Natural killer cell treated with Interleukin-12 subunit alpha and Interleukin-12 subunit beta and Interleukin-15 and Interleukin-18, amount 100 ng/mL, for 72 hours (primary cell): ENCODE data around the gene DIRAS2. TPM values are rescaled to one million over a fixed set of nuclear protein-coding genes. Genes with fewer than 3 reads are reported as not detected.

Experiments used
- ATAC-seq, 2 donors: fragments of 150-1000 bp; cut with Tn5 transposase in 1 of 2; sonication (Bioruptor Pico), chemical (Tn5 transposase) in 1 of 2; 2 replicates each; pipeline ENCODE4 v1.10.0; 2021
- DNase-seq: peaks from one replicate; pipeline ENCODE4 v3.0.0; 2022; ENCODE audit warnings: low spot score
- H3K27ac Mint-ChIP-seq, 2 donors: 1 replicate in 1 of 2; 2 replicates in 1 of 2; pipeline ENCODE4 v1.8.0; 2022; ENCODE audit warnings: mixed read lengths in 2 of 2, mild to moderate bottlenecking in 1 of 2, moderate library complexity in 1 of 2
- H3K27me3 Mint-ChIP-seq, 2 donors: 1 replicate in 1 of 2; 2 replicates in 1 of 2; pipeline ENCODE4 v1.8.0; 2022; ENCODE audit warnings: mixed read lengths in 2 of 2
- H3K36me3 Mint-ChIP-seq: one replicate; pipeline ENCODE4 v1.8.0; 2022; ENCODE audit warnings: mixed read lengths
- H3K4me1 Mint-ChIP-seq, 2 donors: 1 replicate in 1 of 2; 2 replicates in 1 of 2; pipeline ENCODE4 v1.8.0; 2022; ENCODE audit warnings: low read depth in 2 of 2, mixed read lengths in 2 of 2, mild to moderate bottlenecking in 1 of 2
- H3K4me3 Mint-ChIP-seq: one replicate; pipeline ENCODE4 v1.8.0; 2022; ENCODE audit warnings: mixed read lengths
- H3K9me3 Mint-ChIP-seq: 2 replicates; pipeline ENCODE4 v1.8.0; 2022; ENCODE audit warnings: mixed read lengths
- total RNA-seq, 2 donors: library from RNA; stranded (reverse); gene quantifications; one replicate each; pipeline ENCODE4 v1.2.3, GENCODE V29; 2022

The DIRAS2 gene
- total RNA-seq, 2 donors from 2014 or later: not detected

GRCh38 chr9:90641086-90641485 lies 1.5 kb downstream of the DIRAS2 start:
- Mint-ChIP-seq H3K4me1 (peaks cover 0 to 3% of the 10 kb centered on the region in 2 donors), H3K27me3 (peaks cover 43 to 47% of the 10 kb centered on the region in 2 donors), H3K4me3 (no peak overlapping the region), H3K9me3 (no peaks in the 10 kb centered on the region), H3K36me3 (no peaks in the 10 kb centered on the region), H3K27ac (no peak overlapping the region)
- ATAC-seq (no peak), DNase-seq (no peak)

GRCh38 chr9:90640361-90640760 lies 2.3 kb downstream of the DIRAS2 start:
- no peak for ATAC-seq
- Mint-ChIP-seq H3K36me3 (no peaks in the 10 kb centered on the region), H3K27ac (no peak overlapping the region), H3K27me3 (peaks cover 38 to 40% of the 10 kb centered on the region in 2 donors), H3K4me1 (peaks cover 0 to 3% of the 10 kb centered on the region in 2 donors), H3K4me3 (no peak overlapping the region), H3K9me3 (no peaks in the 10 kb centered on the region)
- no peak for DNase-seq

DNA sequence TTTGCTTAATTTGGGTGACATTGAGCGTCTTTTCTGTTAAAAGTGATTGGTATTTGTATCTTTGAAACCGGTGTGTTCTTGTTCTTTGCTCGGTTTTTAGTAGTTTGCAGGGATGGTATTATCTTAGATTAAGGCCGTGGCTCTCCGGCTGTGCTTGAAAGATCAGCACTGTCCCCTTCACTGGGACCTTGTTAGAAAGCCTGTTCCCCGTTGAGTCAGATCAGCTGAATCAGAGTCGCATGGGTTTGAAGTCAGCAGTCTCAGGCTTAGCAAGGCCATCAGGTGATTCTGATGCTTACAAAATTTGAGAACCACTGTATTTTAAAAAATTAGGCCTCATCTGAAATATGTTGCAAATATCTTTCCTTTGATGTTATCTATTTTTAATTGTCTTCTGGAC lies 5.0 kb downstream of the DIRAS2 start:
- Mint-ChIP-seq H3K27ac (no peak overlapping the region), H3K4me1 (peaks cover 0 to 3% of the 10 kb centered on the region in 2 donors), H3K9me3 (no peaks in the 10 kb centered on the region), H3K4me3 (no peak overlapping the region), H3K27me3 (peaks cover 22 to 26% of the 10 kb centered on the region in 2 donors), H3K36me3 (no peaks in the 10 kb centered on the region)
- ATAC-seq: no peak
- no peak for DNase-seq

DNA sequence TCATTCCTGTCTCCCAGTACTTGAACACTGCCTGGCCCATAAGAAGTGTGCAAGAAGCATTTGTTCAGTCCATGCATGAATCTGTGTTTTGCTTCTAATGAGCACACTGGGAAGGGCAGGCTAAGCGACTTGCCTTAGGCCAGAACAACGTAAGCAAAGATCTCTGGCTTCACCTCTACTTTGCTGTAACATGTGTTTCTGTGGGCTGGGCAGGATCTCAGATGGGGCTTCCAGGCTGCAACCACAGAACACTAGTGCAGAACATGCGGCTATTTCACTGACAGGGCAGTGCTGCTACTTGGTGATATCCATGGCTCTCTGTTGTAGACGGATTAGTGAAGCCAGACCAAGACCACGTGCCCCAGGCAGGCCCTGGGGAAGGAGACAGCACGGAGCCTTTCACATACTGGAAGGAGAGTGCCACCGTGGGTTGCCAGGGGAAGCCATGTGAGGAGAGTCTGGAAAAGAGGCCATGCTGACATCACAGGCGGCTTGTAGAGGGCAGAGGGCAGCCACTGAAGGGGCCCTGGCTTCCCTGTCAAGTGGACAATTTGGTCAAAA lies 9.9 kb downstream of the DIRAS2 start:
- Mint-ChIP-seq H3K9me3 (no peaks in the 10 kb centered on the region), H3K36me3 (no peaks in the 10 kb centered on the region), H3K27ac (no peak overlapping the region), H3K4me3 (no peak overlapping the region), H3K4me1 (no peaks in the 10 kb centered on the region), H3K27me3 (peaks cover 0 to 6% of the 10 kb centered on the region in 2 donors)
- ATAC-seq: no peak
- DNase-seq: no peak

GRCh38 chr9:90631964-90632363 lies 10.7 kb downstream of the DIRAS2 start:
- peaks cover 6% of the 10 kb centered on the region in 2 donors for H3K27me3 Mint-ChIP-seq
- H3K9me3 Mint-ChIP-seq: no peaks in the 10 kb centered on the region
- peak; percentile 9 to 50 for ATAC-seq
- H3K4me1 Mint-ChIP-seq: no peaks in the 10 kb centered on the region
- H3K4me3 Mint-ChIP-seq: no peak overlapping the region
- DNase-seq: no peak
- no peak overlapping the region for H3K27ac Mint-ChIP-seq
- H3K36me3 Mint-ChIP-seq: no peaks in the 10 kb centered on the region

DNA sequence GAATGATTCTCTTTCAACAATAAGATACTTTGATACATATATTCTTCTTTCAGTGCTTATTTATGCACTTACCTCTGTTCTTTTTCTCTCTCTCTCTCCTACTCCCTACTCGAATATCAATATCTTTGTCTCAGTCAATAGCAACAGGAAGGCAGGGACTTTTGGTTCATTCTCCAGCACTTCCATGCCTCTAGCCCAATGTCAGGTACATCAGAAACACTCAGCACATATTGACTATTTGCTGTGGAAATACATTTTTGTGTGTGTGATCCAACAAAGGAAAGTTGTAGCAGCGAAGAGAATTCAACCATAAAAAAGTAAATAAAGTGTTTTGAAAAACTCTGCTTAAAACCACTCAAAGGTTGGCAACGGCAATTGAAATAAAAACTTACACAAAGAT lies 12.6 kb downstream of the DIRAS2 start:
- Mint-ChIP-seq H3K4me1 (no peaks in the 10 kb centered on the region), H3K4me3 (no peak overlapping the region), H3K27me3 (peaks cover 7 to 10% of the 10 kb centered on the region in 2 donors), H3K36me3 (no peaks in the 10 kb centered on the region), H3K27ac (no peak overlapping the region), H3K9me3 (no peaks in the 10 kb centered on the region)
- ATAC-seq: no peak
- no peak for DNase-seq

DNA sequence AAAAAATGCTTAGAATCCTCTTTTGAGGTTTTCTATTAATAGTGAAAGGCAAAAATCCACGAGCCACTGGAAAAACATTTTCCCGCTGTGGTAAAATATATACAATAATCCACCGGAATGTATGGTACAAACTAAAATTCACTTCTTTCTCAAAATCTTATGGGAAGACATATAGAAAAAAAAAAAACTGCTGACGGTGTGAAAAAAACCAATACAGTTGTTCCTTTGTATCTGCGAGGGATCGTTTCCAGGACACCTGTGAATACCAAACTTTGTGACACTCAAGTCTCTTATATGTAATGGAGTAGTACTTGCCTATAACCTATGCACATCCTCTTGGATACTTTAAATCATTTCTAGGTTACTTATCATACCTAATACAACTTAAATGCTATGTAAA lies 13.3 kb downstream of the DIRAS2 start:
- no peaks in the 10 kb centered on the region for H3K4me1 Mint-ChIP-seq
- no peaks in the 10 kb centered on the region for H3K36me3 Mint-ChIP-seq
- H3K27me3 Mint-ChIP-seq: peaks cover 7 to 10% of the 10 kb centered on the region in 2 donors
- H3K9me3 Mint-ChIP-seq: no peaks in the 10 kb centered on the region
- H3K4me3 Mint-ChIP-seq: no peak overlapping the region
- ATAC-seq: no peak
- no peak overlapping the region for H3K27ac Mint-ChIP-seq
- DNase-seq: no peak

- DNase-seq (no peak), ATAC-seq (no peak)
- Mint-ChIP-seq H3K36me3 (no peaks in the 10 kb centered on the region), H3K27me3 (peaks cover 26% of the 10 kb centered on the region in 2 donors), H3K4me1 (peaks cover 0 to 2% of the 10 kb centered on the region in 2 donors), H3K9me3 (no peaks in the 10 kb centered on the region), H3K27ac (no peak overlapping the region), H3K4me3 (no peak overlapping the region)
Measured at GRCh38 chr9:90616806-90617205, 25.8 kb downstream of the DIRAS2 start.

GRCh38 chr9:90613502-90613901 lies 29.1 kb downstream of the DIRAS2 start:
- peaks cover 45 to 47% of the 10 kb centered on the region in 2 donors for H3K27me3 Mint-ChIP-seq
- H3K36me3 Mint-ChIP-seq: no peaks in the 10 kb centered on the region
- H3K4me3 Mint-ChIP-seq: no peak overlapping the region
- ATAC-seq (no peak), DNase-seq (no peak)
- no peak overlapping the region for H3K27ac Mint-ChIP-seq
- no peaks in the 10 kb centered on the region for H3K9me3 Mint-ChIP-seq
- peaks cover 0 to 2% of the 10 kb centered on the region in 2 donors for H3K4me1 Mint-ChIP-seq

DNA sequence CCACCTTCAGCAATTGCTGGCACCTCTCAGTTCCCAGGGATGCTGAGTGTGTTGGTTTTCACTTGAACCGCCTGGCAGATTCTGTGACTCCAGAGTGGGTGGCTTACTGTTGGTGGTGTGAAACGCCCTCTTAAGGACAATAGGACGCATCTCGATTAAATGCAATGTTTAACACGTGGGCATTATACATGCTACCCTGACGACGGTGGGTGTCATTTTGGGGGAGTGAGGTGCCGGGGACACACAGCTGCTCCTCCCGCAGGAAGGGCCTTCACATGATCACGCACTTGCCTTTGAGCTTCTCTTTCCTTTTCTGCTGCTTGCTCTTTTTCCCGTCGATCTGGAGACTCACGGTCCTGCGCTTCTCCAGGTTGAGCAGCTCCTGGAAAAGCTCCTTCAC lies 29.7 kb downstream of the DIRAS2 start:
- ATAC-seq (no peak), DNase-seq (no peak)
- Mint-ChIP-seq H3K27ac (no peak overlapping the region), H3K4me3 (no peak overlapping the region), H3K36me3 (no peaks in the 10 kb centered on the region), H3K4me1 (peaks cover 0 to 2% of the 10 kb centered on the region in 2 donors), H3K9me3 (no peaks in the 10 kb centered on the region), H3K27me3 (peaks cover 45 to 46% of the 10 kb centered on the region in 2 donors)

DNA sequence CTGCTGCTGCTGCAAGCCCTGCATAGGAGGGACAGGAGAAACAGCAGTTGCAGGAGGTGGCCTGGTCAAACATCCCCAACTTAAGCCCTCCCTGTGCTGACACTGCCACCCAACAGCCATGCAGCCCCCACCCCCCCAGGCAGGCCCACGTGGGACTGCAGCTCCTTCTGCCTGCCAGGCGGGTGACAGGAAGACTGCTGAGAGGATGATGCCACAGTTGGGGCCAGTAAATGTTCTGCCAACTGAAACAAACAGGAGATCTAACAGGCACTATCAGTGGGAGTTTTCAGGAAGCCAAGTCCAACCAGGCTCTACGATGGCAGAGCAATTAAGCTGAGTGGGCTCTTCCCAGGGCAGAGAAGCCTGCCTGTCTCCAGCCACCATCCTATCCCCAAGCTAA lies 31.1 kb downstream of the DIRAS2 start:
- Mint-ChIP-seq H3K4me1 (peaks cover 0 to 2% of the 10 kb centered on the region in 2 donors), H3K4me3 (no peak overlapping the region), H3K27me3 (peaks cover 39 to 46% of the 10 kb centered on the region in 2 donors), H3K9me3 (no peaks in the 10 kb centered on the region), H3K36me3 (no peaks in the 10 kb centered on the region), H3K27ac (no peak overlapping the region)
- no peak for ATAC-seq
- DNase-seq: no peak

GRCh38 chr9:90611121-90611520 lies 31.5 kb downstream of the DIRAS2 start:
- Mint-ChIP-seq H3K4me3 (no peak overlapping the region), H3K4me1 (peaks cover 0 to 2% of the 10 kb centered on the region in 2 donors), H3K36me3 (no peaks in the 10 kb centered on the region), H3K27ac (no peak overlapping the region), H3K9me3 (no peaks in the 10 kb centered on the region), H3K27me3 (peaks cover 40 to 46% of the 10 kb centered on the region in 2 donors)
- DNase-seq (no peak), ATAC-seq (no peak)

- no peaks in the 10 kb centered on the region for H3K4me1 Mint-ChIP-seq
- ATAC-seq: no peak
- H3K36me3 Mint-ChIP-seq: no peaks in the 10 kb centered on the region
- H3K27ac Mint-ChIP-seq: no peak overlapping the region
- no peak overlapping the region for H3K4me3 Mint-ChIP-seq
- no peak for DNase-seq
- peaks cover 39 to 44% of the 10 kb centered on the region in 2 donors for H3K27me3 Mint-ChIP-seq
- no peaks in the 10 kb centered on the region for H3K9me3 Mint-ChIP-seq
Measured at GRCh38 chr9:90607701-90608516, 34.7 kb downstream of the DIRAS2 start.

DNA sequence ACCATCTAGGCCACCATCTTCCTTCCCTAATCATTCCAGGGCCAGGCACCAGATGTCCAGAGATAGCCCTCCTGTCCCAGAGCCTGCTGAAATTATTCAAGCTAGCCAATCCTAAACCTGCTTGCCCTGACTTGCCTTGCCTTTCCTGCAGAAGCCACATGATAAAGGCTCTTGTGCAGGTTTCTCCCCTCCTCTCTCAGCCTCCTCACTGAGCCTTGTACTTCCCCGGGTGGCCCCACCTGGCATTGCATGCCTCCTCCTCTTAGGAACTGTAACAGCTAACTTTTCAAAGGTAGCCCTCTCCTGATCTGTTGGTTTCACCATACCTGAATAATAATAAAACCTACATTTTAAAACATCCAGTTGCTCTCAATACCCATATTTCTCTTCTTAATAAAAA lies 42.6 kb downstream of the DIRAS2 start:
- H3K27me3 Mint-ChIP-seq: peaks cover 16 to 32% of the 10 kb centered on the region in 2 donors
- H3K4me1 Mint-ChIP-seq: no peaks in the 10 kb centered on the region
- no peak overlapping the region for H3K4me3 Mint-ChIP-seq
- DNase-seq (no peak), ATAC-seq (no peak)
- H3K9me3 Mint-ChIP-seq: no peaks in the 10 kb centered on the region
- no peaks in the 10 kb centered on the region for H3K36me3 Mint-ChIP-seq
- no peak overlapping the region for H3K27ac Mint-ChIP-seq
